T follicular helper cell (primary cell): ENCODE results near the gene KLF6.

Experiments used
- DNase-seq: peaks from one replicate; pipeline ENCODE4 v3.0.0-alpha.2; 2020; ENCODE audit warnings: low read depth

KLF6 gene

DNA sequence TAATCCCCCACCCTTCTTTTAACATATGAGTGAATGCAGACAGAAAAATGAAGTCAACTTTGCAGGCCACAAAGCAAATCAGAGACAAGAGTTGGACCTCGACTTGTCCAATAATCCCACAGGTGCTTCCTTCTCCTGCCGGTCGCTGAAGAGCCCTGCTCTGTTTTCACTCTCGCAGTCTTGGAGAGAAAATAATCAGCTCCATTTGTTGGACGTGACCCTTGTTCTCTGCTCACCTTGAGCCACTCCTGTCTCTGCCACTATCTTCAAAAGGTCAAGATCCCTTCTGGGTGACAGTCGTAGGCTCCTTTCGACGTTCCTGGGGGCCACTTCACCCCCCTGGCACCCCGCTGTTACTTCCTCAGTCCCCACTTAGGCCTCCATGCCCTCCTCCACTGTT, 2.8 kb upstream of the KLF6 start:
- DNase-seq, result no peak

DNA sequence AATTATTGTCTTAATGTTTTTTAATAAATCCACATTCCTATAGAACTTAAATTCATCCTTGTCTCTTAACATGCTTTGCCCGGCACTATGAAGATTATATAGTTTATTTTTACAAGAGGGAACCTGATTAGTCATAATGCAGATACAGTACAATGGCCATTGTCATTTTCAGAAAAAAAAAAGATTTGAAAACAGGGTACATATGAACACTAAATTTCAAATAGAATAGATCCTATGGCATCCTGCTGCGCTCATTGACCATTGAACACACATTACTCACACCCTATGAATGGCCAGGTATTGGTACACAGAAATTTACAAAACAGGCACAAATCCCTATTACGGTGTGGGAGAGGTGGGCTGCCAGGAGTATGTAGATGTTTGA, 2.0 kb upstream of the KLF6 start:
- DNase-seq, result no peak

DNA sequence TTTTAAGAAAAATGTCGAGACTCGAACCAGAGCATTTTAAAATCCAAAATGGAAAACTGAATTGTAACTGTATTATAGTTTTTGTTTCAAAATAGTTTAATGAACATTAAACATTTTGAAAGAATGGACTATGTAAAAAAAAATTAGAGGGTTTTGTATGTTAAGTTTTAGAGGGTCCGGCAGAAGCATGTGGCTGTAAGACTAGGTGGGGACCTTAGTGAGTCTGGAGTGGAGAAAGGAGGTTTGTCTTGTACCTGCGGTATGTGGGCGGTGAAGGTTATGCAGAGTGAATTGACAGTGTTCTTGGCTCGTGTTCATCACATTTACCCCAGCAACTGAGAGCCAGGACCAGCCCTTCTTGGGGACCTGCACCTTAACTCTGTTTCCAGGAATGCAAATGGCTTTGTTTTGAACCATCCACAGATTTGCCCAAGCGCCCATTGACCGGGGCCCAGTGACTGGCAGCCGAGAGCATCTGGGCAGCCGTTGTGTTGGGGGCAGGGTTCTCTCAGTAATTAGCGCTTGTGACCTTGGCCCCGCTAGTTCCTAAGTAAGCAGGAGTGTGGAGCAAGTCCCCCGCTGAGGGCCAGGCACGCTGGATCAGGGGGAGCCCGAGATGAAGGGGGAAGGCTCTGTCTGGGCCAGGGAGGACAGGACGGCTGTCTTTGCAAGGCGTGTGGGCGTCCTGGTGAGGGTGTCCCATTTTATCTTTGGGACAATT, 1.4 kb upstream of the KLF6 start:
- no peak for DNase-seq

DNA sequence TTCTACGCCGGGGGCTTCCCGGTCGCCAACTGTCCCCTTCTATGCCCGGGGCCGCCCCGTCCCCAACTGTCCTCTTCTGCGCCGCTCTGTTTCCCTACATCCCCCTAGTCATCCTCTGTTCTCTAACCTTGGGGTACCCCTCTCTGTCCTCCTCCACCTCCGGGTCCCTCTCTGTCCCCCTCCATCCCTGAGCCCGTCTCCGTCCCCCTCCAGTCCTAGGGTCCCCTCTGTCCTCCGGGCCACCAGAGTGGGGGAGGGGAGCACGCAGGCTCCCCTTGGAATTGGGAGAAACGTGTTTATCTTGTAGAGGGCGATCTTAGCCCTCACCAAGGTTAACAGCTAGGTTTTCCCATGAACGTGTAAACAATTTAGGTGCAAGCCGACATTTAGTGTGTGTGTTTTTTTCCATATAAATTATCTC, 852 bp upstream of the KLF6 start:
- DNase-seq, result no peak

DNA sequence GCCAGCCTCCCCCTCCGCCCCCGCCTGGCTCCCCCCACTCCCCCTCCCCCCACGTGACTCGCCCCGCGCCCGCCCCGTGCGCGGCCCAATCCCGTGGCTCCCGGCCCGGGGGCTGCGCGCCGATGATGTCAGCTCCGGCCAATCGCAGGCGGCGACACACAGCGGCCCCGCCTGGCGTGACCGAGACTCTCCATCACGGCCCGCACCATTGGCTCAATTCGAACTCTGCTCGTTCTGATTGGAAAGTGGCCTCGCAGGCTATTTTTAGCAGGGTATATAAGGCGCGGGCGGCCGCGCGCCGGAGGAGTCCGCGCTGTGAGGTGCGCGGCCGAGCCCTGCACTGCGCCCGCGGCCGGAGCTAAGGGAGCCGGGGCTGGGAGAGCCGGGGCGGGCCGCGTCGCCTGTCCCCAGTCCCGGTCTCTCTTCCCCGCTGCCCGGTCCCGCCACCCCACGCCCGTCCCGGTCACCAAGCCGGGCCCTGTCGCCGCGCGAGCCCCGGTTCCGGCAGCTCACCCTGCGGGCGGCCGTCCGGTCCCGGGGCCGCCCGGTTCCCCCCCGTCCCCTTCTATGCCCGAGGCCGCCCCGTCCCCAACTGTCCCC, 342 bp upstream of the KLF6 start:
- DNase-seq, result peak; percentile 99

DNA sequence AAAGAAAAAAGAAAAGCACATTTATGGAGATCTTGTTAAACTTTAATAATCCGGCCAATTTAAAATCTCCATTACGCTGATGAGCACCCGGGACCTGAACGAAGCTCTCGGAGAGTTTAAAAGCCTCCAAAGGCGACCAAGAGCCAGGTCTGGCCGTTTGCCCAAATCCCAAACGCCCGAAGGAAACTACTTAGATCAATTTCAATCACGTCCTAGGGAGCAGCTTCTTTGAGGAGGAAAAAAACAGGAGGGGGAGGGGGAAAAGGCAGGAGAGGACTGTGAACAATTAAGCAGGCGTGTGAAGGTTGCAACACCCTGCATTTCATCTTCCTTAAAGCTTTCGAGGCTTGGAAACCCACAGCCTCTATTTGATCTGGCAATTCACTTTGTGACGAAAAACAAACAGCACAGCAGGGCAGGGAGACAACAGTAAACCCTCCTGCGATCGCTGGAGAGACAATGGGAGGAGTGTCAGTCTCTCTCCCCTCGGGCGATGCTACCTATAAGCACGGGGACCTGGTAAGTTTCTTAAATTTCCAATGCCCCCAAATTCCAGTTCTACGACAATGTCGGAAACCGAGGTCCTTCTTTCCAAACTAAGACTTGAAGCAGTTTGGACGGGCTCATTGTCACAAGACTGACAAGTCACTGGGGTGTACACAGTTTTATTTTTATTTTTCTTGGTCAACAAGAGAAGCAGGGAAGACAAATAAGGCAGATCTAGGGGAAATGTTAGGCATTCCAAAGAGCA, 1.2 kb downstream of the KLF6 start:
- DNase-seq, result no peak

DNA sequence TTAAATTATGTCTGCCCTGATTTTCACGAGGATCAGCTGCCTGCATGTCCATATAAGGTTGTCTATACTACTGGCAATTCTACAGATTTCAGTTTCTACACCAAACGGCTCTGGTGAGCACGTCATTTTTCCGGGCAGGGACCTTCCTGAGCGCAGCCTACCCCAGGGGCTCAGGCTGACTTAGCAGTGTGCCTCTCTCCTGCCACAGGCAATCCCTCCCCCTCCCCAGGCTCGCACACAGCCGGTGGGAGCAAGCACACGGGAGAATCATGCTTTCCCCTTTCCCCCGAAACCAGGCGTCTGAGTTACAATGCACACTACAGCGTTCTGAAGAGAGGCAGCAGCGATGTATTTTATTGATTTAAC, 1.7 kb downstream of the KLF6 start:
- DNase-seq, result peak; percentile 60

DNA sequence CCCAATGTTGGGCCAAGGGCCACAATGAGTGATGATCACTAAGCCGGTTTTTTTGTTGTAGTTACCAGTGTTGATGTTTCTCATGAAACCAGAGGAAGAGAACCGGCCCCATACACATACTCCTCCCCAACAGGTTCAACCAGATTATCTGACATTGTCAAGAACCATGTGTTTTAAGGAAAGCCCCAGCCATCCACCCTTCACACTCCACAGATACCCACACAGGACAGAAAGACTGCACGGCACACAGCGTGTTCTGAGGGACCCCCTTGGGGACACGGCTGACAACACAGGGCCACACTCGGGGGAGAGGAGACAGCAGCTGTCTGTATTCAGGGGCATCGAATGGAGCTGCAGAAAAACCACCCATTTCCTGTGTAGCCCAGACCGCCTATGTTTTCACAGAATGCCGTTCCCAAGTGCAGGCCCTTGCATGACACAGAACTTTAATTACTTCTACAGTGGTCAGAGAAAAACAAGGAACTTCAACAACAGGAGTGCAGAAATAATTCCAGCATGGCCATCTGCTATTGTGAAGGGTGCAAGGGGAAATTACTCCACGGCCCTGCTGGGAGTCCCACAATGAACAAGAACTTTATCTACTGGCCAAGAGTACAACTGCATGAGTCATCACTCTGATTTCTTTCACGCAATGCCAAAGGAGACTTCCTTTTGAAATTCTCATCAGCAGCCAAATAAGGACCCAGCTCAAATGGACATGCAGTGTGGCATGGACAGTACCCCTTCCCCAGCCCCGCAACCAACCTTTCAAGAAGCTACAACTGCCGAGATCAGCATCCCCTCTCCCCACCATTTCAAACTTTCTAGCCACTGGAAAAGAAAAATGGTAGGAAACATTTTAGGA, 2.3 kb downstream of the KLF6 start:
- DNase-seq, result peak; percentile 63

DNA sequence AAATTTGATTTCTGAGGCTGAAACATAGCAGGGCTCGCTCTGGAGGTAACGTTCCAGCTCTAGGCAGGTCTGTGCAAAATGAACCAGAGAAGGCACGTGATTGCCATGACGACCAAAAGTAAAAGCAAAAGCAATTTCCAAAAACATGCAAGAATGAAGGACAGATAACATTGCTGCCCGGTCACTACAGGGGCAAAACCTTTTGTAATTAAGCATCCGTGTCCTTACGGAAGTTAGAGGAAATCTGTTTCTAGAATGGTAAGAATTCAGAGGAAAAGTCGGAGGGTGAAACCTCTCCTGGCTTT, 2.9 kb downstream of the KLF6 start:
- peak; percentile 48 for DNase-seq

DNA sequence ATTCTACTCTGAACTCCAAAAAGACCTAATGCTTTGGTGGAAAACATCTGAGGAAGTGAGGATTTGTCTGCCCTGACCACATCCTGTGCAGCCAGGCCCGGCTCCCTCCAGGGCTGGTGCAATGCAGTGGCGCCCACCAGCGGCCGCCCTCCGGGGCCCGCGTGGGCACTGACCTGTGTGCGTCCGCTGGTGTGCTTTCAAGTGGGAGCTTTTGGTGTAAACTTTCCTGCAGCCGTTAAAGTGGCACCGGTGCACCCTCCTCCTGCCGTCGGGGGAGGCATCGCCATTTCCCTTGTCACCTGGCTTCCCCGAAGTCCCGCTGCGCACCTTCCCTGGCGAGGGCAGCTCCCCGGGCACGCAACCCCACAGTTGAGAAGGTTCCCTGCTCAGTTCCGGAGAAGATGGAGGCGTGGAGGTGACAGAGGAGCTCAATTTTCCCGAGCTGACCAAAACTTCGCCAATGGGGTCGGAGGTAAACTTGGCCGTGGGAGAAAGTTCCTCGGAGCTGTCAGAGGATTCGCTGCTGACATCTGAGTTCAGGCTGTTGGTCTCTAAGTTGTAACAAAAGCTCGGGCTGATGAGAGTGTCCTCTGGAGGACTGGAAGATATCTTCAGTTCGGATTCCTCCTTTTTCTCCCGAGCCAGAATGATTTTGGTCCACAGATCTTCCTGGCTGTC, 3.4 kb downstream of the KLF6 start:
- DNase-seq, result no peak

DNA sequence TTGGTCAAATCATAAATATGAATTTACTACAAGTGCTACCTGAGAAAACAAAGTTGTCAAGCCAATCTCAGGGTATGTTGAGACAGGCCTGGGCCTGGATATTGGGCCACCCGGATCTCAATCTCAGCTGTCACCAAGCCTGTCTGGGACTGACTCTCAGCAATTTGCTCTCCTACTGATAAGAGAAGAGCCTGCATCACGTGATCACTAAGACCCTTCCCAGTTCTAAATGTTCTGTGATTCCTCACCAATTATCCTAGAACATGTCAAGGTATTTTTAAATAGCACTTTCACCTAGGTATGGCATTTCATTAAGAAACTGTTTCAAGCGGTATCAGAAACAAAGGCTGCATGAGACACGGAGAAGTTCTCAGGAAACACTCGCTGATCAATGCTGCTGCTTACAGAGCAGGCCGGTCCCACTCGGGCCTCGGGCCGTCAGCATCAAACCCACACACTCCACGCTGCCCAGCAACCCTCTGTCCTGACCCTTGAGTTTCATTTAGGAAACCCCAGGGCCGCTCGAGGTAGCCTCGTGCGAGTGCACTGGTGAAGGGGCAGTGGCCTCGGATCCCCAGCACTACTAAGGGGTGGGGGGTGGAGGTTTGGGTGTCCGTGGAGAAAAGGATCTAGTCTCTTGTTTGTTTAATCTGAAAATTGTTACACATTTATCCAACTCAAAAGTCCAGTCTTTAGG, 4.1 kb downstream of the KLF6 start:
- no peak for DNase-seq

DNA sequence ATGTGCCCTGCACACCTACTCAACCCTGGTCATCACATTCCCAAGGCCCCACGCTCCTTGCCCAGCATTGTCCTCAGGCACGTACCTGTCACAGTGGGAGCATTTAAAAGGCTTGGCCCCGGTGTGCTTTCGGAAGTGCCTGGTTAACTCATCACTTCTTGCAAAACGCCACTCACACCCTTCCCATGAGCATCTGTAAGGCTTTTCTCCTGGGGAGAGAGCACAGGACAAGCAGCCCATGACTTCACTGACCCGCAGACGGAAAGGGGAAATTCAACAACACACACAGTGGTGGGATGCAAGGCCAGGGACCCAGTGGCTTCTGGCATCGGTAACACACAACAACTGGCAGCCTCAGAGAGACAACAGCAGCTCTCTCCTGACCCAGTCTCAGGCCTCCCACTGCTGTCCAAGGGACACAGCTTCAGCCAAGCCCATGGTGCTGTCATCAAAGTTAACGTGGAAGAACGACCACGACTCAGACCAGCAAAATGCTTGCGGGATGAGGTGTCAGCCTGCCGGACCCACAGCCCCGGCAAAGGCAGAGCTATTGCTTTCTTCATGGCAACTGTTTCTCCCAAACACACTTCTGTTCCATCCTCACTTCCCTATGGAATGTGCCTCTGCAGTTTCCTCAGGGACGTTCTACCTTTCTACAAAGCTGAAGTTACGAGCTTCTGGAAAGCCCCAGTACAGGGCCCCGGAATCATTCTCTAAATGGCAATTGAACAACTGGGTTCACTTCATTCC, 4.8 kb downstream of the KLF6 start:
- no peak for DNase-seq

DNA sequence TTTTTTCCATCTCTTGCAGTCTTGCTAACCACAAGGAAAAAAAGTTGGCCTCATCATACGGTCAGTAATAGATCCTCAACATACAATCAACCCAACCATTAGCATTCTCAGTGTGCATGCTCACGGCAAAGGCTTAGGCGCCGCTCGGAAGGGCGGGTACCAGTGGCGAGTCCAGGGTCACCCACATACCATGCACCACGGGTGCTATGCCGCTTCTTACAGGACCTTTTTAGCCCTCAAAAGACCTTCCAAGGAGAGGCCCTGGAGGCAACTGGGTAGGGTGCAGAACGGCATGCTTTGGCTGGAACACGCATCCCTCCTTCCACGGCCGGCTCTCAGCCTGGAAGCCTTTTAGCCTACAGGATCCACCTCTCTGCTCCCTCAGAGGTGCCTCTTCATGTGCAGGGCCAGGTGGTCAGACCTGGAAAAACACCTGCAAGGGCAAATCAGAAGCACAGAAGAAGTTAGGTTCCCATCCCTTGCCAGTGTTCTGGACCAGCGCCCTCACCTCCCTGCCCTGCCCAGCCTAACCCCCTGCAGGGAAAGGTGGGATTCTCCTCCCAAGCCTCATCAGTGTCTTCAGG, 5.8 kb downstream of the KLF6 start:
- no peak for DNase-seq

DNA sequence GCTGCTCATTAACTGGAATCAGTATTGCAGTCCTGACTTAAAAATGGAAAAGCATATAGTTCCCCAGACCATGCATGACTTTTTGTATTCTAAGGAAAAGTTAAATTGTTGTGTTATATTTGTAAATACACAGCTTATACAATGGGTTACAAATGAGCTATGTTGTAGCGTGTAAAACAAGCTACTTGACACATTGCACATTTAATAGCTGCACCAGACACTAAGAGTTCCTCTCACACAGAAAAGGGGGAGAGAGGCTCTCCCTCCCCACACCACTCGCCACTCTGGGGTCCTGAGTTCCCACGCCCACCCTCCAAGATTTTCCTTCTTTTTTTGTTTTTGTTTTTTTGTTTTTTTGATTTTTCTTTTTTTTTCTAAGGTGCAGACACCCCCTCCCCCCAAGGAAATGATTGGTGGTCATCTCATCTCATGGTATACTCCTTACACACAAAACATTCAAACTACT, 6.3 kb downstream of the KLF6 start:
- DNase-seq, result no peak

DNA sequence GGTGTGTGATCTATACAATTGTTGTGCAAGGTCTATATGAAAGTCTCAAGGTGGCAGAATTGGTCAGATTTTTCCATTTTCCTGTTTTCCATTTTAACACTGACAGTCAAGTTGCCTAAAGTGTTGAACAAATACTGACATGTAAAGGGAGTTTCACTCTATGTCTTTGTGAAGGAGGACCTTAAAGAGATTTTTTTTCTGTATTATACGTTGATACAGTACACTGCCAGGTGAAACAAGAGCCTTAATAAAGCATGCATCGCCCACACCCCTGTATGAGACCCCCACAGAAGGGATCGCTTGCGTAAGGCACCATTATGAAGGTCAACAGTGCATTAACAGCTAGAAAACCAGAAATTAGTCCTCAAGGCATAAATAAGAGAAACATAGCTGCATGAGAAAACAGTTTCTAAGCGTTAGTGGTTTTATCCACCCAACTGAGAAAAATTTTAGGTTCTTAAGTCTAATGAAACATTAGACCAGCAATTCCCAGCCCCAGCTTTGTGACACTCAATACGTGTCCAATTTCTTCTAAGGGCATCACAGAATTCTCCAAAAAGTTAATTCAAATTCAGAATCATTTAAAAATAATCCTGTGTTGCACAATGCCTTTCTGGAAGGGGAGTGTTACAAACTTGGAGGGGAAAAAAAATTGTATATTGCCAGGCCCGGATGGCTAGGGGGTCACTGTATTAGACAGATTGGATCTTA, 6.9 kb downstream of the KLF6 start:
- DNase-seq, result no peak

DNA sequence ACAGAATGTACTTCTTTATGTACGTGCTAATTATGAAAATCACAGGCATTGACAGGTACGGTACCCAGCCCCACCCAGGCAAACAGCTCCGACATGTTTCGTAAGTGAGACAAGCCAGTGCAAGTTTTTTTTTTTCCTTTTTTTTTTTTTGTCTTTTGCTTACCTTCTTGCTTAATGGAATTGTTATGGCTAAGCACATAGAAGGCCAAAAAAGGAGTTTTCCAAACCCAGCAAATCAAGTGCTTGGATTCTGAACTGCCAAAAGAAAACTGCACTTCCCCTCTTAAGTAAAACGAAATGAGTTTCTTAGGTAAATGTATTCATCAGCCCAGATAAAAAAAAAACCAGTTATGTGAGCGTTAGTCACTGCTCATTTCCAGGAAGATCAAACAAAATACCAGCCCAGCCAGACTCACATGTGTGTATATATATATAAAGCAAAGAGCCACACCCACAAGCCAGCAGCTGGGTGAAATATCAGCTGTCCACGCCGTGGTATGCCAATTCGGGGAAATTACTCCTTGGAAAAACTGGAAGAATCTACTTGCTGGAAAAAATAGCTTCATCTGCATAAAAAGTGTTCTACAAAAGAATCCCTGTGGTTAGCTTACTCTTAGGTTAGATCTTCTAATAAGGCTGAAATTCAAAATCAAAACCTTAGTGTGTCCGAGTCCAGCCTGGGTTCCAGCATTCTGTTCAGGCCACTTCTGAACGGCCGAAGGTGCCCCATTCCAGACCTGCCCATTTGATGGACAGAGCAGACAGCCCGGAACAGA, 8.0 kb downstream of the KLF6 start:
- DNase-seq, result peak; percentile 58

DNA sequence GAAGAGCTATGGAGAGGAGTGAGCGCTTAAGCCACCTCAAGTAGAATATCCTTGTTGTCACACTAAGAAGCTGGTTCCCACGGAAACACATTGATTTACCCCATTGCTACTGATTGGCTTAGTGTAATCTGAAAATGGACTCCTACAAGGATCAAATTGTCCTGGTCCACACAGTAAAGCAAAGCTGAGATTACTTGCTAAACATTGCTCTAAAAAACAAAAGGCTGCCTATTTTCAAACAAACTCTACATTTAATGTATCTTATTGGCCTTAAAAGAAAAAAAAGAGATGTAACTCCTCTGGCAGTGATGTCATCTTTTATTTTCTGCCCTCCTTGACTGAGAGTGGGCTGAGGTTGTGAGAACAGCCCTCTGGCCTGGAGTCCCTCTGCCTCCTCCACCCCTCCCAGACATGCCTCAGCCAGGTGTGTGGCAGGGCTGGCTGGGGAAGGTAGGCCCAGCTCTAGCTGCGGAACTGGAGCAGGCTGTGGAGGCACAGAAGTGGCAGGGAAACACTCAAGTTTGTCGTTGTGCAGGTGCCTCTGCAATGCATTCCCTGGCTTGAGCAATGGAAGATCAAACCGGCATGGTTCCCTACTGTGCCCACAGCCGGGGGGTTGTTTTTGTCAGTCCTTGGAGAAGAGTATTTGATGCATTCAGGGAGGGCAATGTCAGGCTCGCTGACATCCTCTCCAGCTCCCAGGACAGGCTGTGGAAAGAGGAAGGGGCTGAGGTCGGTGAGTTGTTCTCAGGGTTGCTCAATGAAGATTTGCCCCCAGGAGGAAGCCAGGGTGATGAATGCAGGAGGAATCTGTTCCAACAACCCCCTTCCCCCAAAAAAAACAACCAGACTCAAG, 9.1 kb downstream of the KLF6 start:
- DNase-seq, result no peak
